DND-41 (cell line): ENCODE results near the gene C16orf78.

Source experiments
- EZH2 ChIP-seq: IDR thresholded peaks from 3 replicates; pipeline ENCODE4 v1.6.1; 2012; ENCODE audit warnings: borderline replicate concordance, low read depth, mild to moderate bottlenecking, moderate library complexity, low read length, inconsistent platforms; ENCODE audit not compliant: severe bottlenecking
- TF ChIP-seq, protein P1 (sequence below): IDR thresholded peaks from 2 replicates; pipeline ENCODE4 v1.5.1; 2012; ENCODE audit warnings: borderline replicate concordance, low read length, moderate library complexity, mild to moderate bottlenecking; ENCODE audit not compliant: poor library complexity, severe bottlenecking; ENCODE audit errors: extremely low read depth

DNA sequence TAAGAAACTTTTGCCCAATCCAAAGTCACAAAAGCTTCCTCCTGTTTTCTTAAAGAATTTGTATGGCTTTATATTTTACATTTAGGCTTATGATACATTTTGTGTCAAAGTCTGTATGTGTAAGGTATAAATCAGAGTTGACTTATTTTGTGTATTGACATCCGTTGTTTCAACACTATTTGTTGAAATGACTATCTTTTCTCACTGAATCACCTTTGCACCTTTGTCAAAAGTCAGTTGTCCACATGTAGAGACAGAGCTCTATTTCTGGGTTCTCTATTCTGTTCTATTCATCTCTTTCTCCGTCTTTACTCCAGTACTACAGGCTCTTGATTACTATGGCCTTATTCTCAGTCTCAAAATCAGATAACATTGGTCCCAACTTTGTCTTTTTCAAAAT, 73.2 kb downstream of the C16orf78 start:
- TF ChIP-seq, protein P1, sequence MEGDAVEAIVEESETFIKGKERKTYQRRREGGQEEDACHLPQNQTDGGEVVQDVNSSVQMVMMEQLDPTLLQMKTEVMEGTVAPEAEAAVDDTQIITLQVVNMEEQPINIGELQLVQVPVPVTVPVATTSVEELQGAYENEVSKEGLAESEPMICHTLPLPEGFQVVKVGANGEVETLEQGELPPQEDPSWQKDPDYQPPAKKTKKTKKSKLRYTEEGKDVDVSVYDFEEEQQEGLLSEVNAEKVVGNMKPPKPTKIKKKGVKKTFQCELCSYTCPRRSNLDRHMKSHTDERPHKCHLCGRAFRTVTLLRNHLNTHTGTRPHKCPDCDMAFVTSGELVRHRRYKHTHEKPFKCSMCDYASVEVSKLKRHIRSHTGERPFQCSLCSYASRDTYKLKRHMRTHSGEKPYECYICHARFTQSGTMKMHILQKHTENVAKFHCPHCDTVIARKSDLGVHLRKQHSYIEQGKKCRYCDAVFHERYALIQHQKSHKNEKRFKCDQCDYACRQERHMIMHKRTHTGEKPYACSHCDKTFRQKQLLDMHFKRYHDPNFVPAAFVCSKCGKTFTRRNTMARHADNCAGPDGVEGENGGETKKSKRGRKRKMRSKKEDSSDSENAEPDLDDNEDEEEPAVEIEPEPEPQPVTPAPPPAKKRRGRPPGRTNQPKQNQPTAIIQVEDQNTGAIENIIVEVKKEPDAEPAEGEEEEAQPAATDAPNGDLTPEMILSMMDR, result no peak
- TF ChIP-seq EZH2, result no peak
